Endothelial cell of umbilical vein (primary cell): ENCODE measurements around the gene OTUD1.

Experiments used
- EZH2 ChIP-seq: IDR thresholded peaks from 2 replicates; pipeline ENCODE4 v1.6.1; 2012; ENCODE audit warnings: borderline replicate concordance, low read depth, mild to moderate bottlenecking, moderate library complexity, low read length, inconsistent platforms; ENCODE audit not compliant: severe bottlenecking
- FOS ChIP-seq: IDR thresholded peaks from 2 replicates; pipeline ENCODE4 v1.6.1; 2011; ENCODE audit warnings: mild to moderate bottlenecking, low read length, moderate library complexity, borderline replicate concordance; ENCODE audit not compliant: insufficient read depth
- GATA2 ChIP-seq: IDR thresholded peaks from 2 replicates; pipeline ENCODE4 v1.7.0; 2011; ENCODE audit warnings: low read depth, mild to moderate bottlenecking, moderate library complexity, mixed read lengths, low read length; ENCODE audit not compliant: insufficient read length, insufficient read depth
- MYC ChIP-seq: IDR thresholded peaks from one replicate; pipeline ENCODE4 v1.6.1; 2011; ENCODE audit warnings: mild to moderate bottlenecking, low read depth, low read length
- POLR2A ChIP-seq: IDR thresholded peaks from 2 replicates; pipeline ENCODE4 v1.6.1; 2012; ENCODE audit warnings: low read depth, mild to moderate bottlenecking, control low read depth, low read length
- POLR2AphosphoS5 ChIP-seq: IDR thresholded peaks from 2 replicates; pipeline ENCODE4 v1.6.1; 2012; ENCODE audit warnings: low read depth, mild to moderate bottlenecking, control low read depth, low read length, moderate library complexity; ENCODE audit not compliant: insufficient read depth
- TF ChIP-seq, protein P1 (sequence below), 2 donors: IDR thresholded peaks; 1 replicate in 1 of 2; 2 replicates in 1 of 2; pipeline ENCODE4 v1.5.1; 2011; ENCODE audit warnings: low read length in 2 of 2, mild to moderate bottlenecking in 2 of 2, moderate library complexity in 2 of 2, control low read depth in 1 of 2, inconsistent platforms in 1 of 2, low read depth in 1 of 2; ENCODE audit not compliant: insufficient read depth in 1 of 2; ENCODE audit errors: extremely low read depth in 1 of 2
- TF ChIP-seq, protein P2 (sequence below): IDR thresholded peaks from 2 replicates; pipeline ENCODE4 v1.6.1; 2011; ENCODE audit not compliant: insufficient read depth, insufficient read length

DNA sequence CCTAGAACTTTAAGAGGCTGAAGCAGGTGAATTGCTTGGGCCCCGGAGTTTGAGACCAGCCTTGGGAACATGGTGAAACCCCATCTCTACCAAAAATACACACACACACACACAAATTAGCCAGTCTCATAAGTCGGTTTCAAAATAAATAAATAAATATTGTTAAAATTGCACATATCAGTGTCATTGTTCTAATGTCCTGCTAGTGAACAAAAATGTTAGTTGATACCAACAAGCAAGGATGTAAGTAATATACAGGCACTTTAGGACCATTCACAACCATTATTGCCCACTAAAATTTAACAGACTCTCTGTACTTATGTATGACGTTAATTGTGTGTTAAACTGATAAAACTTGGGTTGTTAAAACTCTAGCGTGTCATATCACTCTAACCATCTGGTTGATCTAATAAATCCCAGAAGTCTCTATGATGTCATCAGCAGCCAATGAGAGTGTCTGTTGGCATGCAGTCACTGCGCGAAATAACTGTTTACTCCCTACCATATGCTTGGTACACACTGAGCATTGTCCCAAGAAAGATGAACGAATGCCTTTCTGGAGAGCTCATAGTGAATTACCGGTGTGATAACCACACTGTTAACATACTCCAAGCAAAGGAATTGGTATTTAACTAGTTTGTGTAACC, 30.4 kb upstream of the OTUD1 start:
- TF ChIP-seq POLR2A = no peak
- TF ChIP-seq, protein P1, sequence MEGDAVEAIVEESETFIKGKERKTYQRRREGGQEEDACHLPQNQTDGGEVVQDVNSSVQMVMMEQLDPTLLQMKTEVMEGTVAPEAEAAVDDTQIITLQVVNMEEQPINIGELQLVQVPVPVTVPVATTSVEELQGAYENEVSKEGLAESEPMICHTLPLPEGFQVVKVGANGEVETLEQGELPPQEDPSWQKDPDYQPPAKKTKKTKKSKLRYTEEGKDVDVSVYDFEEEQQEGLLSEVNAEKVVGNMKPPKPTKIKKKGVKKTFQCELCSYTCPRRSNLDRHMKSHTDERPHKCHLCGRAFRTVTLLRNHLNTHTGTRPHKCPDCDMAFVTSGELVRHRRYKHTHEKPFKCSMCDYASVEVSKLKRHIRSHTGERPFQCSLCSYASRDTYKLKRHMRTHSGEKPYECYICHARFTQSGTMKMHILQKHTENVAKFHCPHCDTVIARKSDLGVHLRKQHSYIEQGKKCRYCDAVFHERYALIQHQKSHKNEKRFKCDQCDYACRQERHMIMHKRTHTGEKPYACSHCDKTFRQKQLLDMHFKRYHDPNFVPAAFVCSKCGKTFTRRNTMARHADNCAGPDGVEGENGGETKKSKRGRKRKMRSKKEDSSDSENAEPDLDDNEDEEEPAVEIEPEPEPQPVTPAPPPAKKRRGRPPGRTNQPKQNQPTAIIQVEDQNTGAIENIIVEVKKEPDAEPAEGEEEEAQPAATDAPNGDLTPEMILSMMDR (IDR thresholded peaks at IDR 0.05; ENCODE audit: extremely low read depth in 1 of 2, insufficient read depth in 1 of 2, low read depth in 1 of 2, low read length in 2 of 2) = no peak
- TF ChIP-seq, protein P2, sequence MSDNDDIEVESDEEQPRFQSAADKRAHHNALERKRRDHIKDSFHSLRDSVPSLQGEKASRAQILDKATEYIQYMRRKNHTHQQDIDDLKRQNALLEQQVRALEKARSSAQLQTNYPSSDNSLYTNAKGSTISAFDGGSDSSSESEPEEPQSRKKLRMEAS = no peak
- TF ChIP-seq POLR2AphosphoS5 = no peak
- no peak for TF ChIP-seq MYC
- TF ChIP-seq EZH2 = no peak
- no peak for TF ChIP-seq GATA2
- no peak for TF ChIP-seq FOS
